H1 (cell line): ENCODE data around the gene SLC1A4. TPM values are rescaled to one million over a fixed set of nuclear protein-coding genes. Genes with fewer than 3 reads are reported as not detected.

Experiments
- polyA plus RNA-seq, 7 experiments: library from polyadenylated mRNA; depleted of rRNA in 3 of 7; stranded (reverse) in 5 of 7; unstranded in 2 of 7; fragments of >200 nt in 5 of 7; fragments of 200-250 nt in 2 of 7; gene quantifications; 1 replicate in 5 of 7; 2 replicates in 1 of 7; 4 replicates in 1 of 7; pipeline versions ENCODE4 v1.2.1 to v1.2.3, GENCODE V29; 2011 to 2013; ENCODE audit warnings: missing spikeins in 2 of 7, mixed read lengths in 2 of 7
- small RNA-seq: library from polyadenylated mRNA; stranded (forward); fragments of <200 nt; extraction: miRNeasy Mini kit (QIAGEN cat#:217004); gene quantifications from one replicate; pipeline ENCODE3, GENCODE V24; 2013; ENCODE audit not compliant: insufficient read depth
- total RNA-seq: library from RNA; stranded (reverse); fragmentation: NEBNext Ultra II Directional; extraction: Animal tissue kit (Norgen Biotek cat#: 25700); gene quantifications from 2 replicates; pipeline ENCODE4 v1.2.1, GENCODE V29; 2021

The SLC1A4 gene
- total and polyA plus RNA-seq, 2 of the 8 experiments (the other 6 are each of a cell fraction or from before 2014, with no cell fraction given), result 0.44 to 0.86 TPM

Small RNAs within 50 kb of the gene (small RNA-seq; reads per million reads assigned to genes)
- not detected for gene RNU6-548P

Other genes with a start within 250 kb of the SLC1A4 start
- gene CEP68, start 67.0 kb downstream of the SLC1A4 start, total RNA-seq, result 22.5 and 23.2 TPM in 2 replicates
- gene CEP68, start 67.0 kb downstream of the SLC1A4 start, polyA plus RNA-seq (2011; rRNA removed), result 24.7 and 35.5 TPM in 2 replicates
- 119 and 120 TPM in 2 replicates for gene RAB1A, start 140.7 kb downstream of the SLC1A4 start, total RNA-seq
- gene RAB1A, start 140.7 kb downstream of the SLC1A4 start, polyA plus RNA-seq (2011; rRNA removed), result 40.6 and 77.9 TPM in 2 replicates
- 165 and 171 TPM in 2 replicates for gene ACTR2, start 238.4 kb downstream of the SLC1A4 start, total RNA-seq
- 19.7 and 28.3 TPM in 2 replicates for gene ACTR2, start 238.4 kb downstream of the SLC1A4 start, polyA plus RNA-seq (2011; rRNA removed)